22Rv1 (cell line): ENCODE measurements around the gene KCNJ9.
A peak's percentile ranks its signal among the peaks of the same experiment; 100 is the strongest.

Source experiments
- H3K27ac ChIP-seq: fragments of 450-650 bp; 2 replicates; pipeline ENCODE4 v1.5.1; 2017
- ZFX ChIP-seq: fragments of 450-650 bp; IDR thresholded peaks from 2 replicates; pipeline ENCODE4 v1.6.1; 2017; ENCODE audit warnings: antibody characterized with exemption, borderline replicate concordance
- TF ChIP-seq, protein P1 (sequence below): fragments of 450-650 bp; IDR thresholded peaks from 2 replicates; pipeline ENCODE4 v1.5.1; 2017; ENCODE audit warnings: mild to moderate bottlenecking

The KCNJ9 gene

DNA sequence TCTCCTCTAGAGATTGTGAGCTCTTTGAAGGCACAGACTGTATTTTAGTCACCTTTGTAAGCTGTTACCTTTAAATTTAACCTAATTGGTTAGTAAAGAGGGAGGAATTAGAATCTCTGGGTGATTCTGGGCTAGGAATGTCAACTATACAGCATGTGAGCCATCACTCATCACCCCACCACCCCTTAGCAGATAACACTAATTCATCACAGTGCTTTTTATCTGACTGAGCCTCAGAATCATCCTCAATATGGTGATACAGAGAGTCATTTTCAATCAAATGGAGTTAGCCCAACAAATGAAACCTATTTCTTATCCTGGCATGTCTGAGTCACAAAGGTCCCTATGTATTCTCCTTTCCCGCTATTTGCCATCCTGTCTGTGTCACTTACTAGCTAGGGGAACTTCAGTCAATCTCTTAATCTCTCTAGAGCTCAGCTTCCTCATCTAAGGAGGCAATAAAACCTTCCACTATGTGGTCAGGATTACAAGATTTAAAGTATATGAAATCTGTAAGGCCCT is 24.6 kb upstream of the KCNJ9 start:
- no peak overlapping the region for H3K27ac ChIP-seq
- no peak for TF ChIP-seq ZFX
- TF ChIP-seq, protein P1, sequence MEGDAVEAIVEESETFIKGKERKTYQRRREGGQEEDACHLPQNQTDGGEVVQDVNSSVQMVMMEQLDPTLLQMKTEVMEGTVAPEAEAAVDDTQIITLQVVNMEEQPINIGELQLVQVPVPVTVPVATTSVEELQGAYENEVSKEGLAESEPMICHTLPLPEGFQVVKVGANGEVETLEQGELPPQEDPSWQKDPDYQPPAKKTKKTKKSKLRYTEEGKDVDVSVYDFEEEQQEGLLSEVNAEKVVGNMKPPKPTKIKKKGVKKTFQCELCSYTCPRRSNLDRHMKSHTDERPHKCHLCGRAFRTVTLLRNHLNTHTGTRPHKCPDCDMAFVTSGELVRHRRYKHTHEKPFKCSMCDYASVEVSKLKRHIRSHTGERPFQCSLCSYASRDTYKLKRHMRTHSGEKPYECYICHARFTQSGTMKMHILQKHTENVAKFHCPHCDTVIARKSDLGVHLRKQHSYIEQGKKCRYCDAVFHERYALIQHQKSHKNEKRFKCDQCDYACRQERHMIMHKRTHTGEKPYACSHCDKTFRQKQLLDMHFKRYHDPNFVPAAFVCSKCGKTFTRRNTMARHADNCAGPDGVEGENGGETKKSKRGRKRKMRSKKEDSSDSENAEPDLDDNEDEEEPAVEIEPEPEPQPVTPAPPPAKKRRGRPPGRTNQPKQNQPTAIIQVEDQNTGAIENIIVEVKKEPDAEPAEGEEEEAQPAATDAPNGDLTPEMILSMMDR: no peak

DNA sequence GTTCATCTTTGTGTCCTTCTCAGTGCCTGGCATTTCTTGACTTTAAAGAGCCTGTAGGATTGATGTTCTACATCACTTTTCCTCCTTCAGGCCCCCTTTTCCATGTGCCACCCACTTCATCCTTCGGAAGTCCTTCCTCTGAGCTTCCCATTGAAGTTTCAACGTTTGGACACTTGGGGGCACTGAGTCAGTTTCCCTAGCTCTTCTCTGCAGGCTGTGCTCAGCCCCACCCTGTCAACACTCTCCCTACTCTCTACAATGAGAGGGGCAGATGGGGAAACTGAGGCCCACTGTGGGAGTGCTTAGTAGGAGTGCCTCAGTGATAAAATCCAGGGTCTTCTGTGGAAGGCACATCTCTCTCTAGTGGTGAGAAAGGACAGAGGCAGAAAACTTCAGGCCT is 23.3 kb upstream of the KCNJ9 start:
- no peak for TF ChIP-seq ZFX
- TF ChIP-seq, protein P1: peak; percentile 55
- no peak overlapping the region for H3K27ac ChIP-seq

DNA sequence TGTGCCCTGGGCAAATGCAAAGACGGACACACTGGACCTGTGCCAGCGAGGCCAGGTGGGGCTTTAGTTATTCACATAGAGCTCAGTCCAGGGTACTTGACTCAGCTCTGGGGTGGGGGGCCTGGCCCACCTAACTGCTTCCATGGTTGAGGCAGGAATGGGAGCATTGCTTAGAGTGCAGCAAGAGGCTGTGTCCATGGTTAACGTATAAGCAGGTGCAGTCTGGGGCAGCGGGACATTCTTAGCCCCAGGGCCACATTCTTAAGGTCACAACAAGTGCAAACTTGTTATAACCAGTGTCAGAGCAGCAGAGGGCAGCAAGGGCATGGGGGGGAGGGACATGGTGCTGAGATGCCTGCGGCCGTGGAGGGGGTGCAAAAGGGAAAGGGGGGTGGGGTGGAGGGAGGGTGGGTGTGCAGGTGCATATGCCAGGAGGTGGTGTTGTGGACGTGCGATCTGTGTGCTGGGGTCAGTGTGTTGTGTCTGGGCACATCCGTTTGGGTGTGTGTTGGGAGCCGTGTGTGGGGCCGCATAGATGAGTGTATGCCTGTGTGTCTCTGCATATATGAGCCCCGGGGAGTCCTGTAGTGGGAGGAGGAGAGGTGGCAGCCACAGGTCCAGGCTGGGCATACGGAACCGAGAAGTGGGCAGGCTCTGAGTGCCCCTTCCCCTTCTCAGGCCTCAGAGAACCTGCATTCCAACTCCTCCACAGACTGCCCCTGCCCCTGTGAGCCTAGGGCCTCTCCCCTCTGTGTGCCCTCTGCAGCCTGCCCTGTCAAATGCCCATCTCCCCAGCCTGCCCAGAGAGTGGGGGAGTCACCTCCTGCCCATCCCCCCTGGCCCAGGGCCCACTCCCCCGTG is 19.7 kb upstream of the KCNJ9 start:
- no peak for TF ChIP-seq ZFX
- TF ChIP-seq, protein P1: 0 out of 2 replicates have a peak, but pooled peaks have one; percentile 5
- H3K27ac ChIP-seq: no peak overlapping the region

DNA sequence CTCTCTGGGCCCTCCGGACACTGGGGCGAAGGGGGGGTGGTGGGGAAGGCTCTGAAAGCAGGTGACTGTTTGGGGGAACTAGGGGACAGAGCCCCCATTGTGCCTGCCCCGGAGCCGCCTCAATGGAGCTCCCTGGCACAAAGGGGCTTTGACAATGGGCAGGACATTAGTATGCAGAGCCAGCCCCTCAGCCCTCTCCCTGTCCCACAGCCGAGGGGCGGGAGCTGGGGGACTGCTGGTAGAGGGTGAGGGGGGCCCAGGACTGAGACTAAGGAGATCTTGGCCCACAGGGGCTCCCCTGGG is 19.2 kb upstream of the KCNJ9 start:
- no peak overlapping the region for H3K27ac ChIP-seq
- TF ChIP-seq, protein P1: no peak

DNA sequence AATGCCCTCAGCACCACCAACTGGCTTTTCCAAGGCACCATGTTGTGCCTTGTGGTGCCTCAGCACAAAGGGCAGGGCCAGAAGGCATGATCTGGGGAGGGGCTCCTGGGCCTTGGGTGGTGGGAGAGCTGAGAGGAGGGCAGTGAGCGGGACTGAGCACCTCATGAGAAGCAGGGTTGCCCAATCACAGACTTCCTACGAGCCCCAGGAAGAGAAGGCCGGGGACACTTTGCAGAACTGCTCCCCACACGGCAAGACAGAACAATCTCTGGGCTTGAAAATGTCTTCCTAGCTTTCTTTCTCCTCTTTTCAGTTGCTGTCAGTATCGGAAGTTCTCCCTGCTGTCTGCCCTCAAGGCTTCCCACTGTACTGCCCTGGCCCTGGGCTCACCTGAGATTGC is 18.2 kb upstream of the KCNJ9 start:
- TF ChIP-seq, protein P1: no peak
- no peak for TF ChIP-seq ZFX
- no peak overlapping the region for H3K27ac ChIP-seq

DNA sequence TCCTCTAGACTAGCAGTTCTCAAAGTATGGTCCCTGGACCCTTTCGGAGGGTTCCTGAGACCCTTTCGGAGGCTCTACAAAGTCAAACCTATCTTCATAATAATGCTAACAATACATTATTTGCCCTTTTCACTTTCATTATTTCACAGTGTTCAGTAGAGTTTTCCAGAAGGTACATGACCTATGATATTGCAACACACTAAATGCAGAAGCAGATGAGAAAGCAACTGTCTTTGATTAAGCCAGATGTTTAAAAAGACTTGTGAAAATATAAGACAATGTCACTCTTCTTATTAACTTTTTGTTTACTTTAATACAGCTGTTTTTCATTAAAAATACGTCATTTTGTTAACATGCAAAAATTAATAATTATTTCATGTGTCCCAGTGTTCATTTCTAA is 17.2 kb upstream of the KCNJ9 start:
- TF ChIP-seq ZFX: no peak
- TF ChIP-seq, protein P1: no peak
- H3K27ac ChIP-seq: no peak overlapping the region

DNA sequence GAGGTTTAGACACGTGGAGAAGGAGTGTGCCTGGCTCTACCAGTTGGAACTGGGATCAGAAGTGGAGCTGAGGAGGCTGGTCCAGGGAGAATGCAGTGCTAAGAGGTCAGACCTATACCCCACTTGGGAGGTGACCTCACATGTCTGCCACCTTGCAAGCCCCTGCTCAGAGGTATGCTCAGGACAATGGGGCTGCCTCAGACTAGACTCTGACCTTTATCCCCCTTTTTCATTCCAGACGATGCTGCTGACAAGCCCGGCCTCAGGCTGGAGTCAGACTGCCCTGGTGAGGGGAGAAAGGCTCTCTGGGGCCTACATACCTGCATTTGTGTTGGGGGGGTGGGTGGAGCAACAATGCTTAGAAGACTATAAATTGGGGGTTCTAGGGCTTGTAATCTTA is 16.6 kb upstream of the KCNJ9 start:
- H3K27ac ChIP-seq: no peak overlapping the region
- TF ChIP-seq, protein P1: no peak
- no peak for TF ChIP-seq ZFX
